PC-3 (cell line): Measurements from ENCODE around the gene IQCN. TPM values are rescaled to one million over a fixed set of nuclear protein-coding genes. Genes with fewer than 3 reads are reported as not detected.
A peak's percentile ranks its signal among the peaks of the same experiment; 100 is the strongest.

Experiments
- ATAC-seq: fragments of 200-7000 bp; cut with Tn5 transposase; 2 replicates; pipeline ENCODE4 v1.9.1; 2020; ENCODE audit warnings: mild to moderate bottlenecking, moderate library complexity
- BruUV-seq: library from RNA; stranded (reverse); fragments of 400-500 nt; replicated peaks from 2 replicates; lab custom pipeline; 2021; lab: Mats Ljungman, UMichigan
- CTCF ChIA-PET: fragments of 300-600 bp; sonication (Branson Sonifier 250); formaldehyde crosslinking; loops from one replicate; lab custom pipeline; 2022; ENCODE audit warnings: antibody characterized with exemption; lab: Charles Lee
- POLR2A ChIA-PET: fragments of 300-600 bp; sonication (Branson Sonifier 250); formaldehyde crosslinking; loops from one replicate; lab custom pipeline; 2022; ENCODE audit warnings: antibody characterized with exemption; ENCODE audit not compliant: unreplicated experiment; lab: Charles Lee
- DNase-seq: peaks from one replicate; pipeline ENCODE4 v3.0.0-alpha.2; 2015
- H2AFZ ChIP-seq: fragments of 300-600 bp; sonication (generic); 2 replicates; pipeline ENCODE4 v1.6.0; 2016; ENCODE audit warnings: antibody characterized with exemption, low read length
- H3F3A ChIP-seq: fragments of 300-600 bp; sonication (generic); one replicate; pipeline ENCODE4 v1.6.0; 2017; ENCODE audit warnings: antibody characterized with exemption, low read length, control low read depth, mild to moderate bottlenecking; ENCODE audit not compliant: unreplicated experiment
- H3K27ac ChIP-seq: fragments of 300-600 bp; sonication (generic); 2 replicates; pipeline ENCODE4 v1.5.1; 2016; ENCODE audit warnings: mild to moderate bottlenecking, low read length
- H3K27me3 ChIP-seq: fragments of 300-600 bp; sonication (generic); 2 replicates; pipeline ENCODE4 v1.6.1; 2016; ENCODE audit warnings: low read length, mixed read lengths
- H3K36me3 ChIP-seq: fragments of 300-600 bp; sonication (generic); 2 replicates; pipeline ENCODE4 v1.6.1; 2016; ENCODE audit warnings: low read depth, mixed run types, low read length, mixed read lengths
- H3K4me1 ChIP-seq: fragments of 300-600 bp; sonication (generic); 2 replicates; pipeline ENCODE4 v1.5.1; 2016; ENCODE audit warnings: low read length; ENCODE audit not compliant: insufficient read depth
- H3K4me2 ChIP-seq: fragments of 300-600 bp; sonication (generic); 2 replicates; pipeline ENCODE4 v1.6.0; 2016; ENCODE audit warnings: low read length
- H3K4me3 ChIP-seq: fragments of 300-600 bp; sonication (generic); 2 replicates; pipeline ENCODE4 v1.5.1; 2016; ENCODE audit warnings: mild to moderate bottlenecking, low read length, mixed read lengths
- H3K79me2 ChIP-seq: fragments of 300-600 bp; sonication (generic); 2 replicates; pipeline ENCODE4 v1.6.1; 2017; ENCODE audit warnings: low read length, mixed read lengths
- H3K9ac ChIP-seq: fragments of 300-600 bp; sonication (generic); 2 replicates; pipeline ENCODE4 v1.6.0; 2016; ENCODE audit warnings: mild to moderate bottlenecking, low read length
- H3K9me2 ChIP-seq: fragments of 300-600 bp; sonication (generic); replicated peaks from 2 replicates; pipeline ENCODE4 v1.6.1; 2016; ENCODE audit warnings: mixed run types, low read length, mixed read lengths
- H3K9me3 ChIP-seq: fragments of 300-600 bp; sonication (generic); 2 replicates; pipeline ENCODE4 v1.6.1; 2016; ENCODE audit warnings: low read length, mixed read lengths
- H4K20me1 ChIP-seq: fragments of 300-600 bp; sonication (generic); 2 replicates; pipeline ENCODE4 v1.6.1; 2016; ENCODE audit warnings: low read length, mixed read lengths
- EZH2 ChIP-seq: fragments of 300-600 bp; sonication (generic); IDR thresholded peaks from one replicate; pipeline ENCODE4 v1.6.1; 2017; ENCODE audit warnings: antibody characterized with exemption, mild to moderate bottlenecking, low read length; ENCODE audit not compliant: unreplicated experiment
- EZH2phosphoT487 ChIP-seq: fragments of 300-600 bp; sonication (generic); IDR thresholded peaks from 2 replicates; pipeline ENCODE4 v1.6.1; 2018; ENCODE audit warnings: mild to moderate bottlenecking, antibody characterized with exemption, low read length, borderline replicate concordance
- intact Hi-C: fragments of 100-400 bp; cut with micrococcal nuclease; formaldehyde crosslinking; loops from 2 replicates; pipeline ENCODE4 v1.9.0; 2023
- total RNA-seq: library from RNA; depleted of rRNA; stranded (reverse); fragments of >200 nt; gene quantifications from 2 replicates; pipeline ENCODE4 v1.2.3, GENCODE V29; 2014
- TF ChIP-seq, protein P1 (sequence below): fragments of 300-600 bp; sonication (generic); conservative IDR thresholded peaks from 2 replicates; pipeline ENCODE4 v1.5.1; 2017; ENCODE audit warnings: antibody characterized with exemption, low read depth, mild to moderate bottlenecking, low read length

IQCN gene
- total RNA-seq, 1 experiment from 2014 or later = 0.33 TPM

DNA sequence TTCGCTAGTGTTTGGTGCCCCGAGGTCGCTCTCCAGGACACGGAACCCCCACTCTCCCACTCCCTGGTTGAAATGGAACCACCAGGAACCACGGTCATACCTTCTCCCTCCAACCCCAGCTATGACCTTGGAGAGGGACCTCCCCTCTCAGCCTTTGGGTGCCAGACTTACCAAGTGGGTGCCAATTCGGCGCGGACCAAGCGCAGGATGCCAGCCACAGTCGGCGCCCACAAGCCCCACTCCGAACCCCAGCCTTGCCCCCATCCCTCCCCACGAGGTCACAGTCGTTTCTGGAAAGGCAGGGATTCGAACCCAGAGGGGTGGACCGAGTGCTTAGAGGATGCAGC is 48.9 kb downstream of the IQCN start:
- TF ChIP-seq EZH2 = no peak
- TF ChIP-seq EZH2phosphoT487 = no peak
- TF ChIP-seq, protein P1, sequence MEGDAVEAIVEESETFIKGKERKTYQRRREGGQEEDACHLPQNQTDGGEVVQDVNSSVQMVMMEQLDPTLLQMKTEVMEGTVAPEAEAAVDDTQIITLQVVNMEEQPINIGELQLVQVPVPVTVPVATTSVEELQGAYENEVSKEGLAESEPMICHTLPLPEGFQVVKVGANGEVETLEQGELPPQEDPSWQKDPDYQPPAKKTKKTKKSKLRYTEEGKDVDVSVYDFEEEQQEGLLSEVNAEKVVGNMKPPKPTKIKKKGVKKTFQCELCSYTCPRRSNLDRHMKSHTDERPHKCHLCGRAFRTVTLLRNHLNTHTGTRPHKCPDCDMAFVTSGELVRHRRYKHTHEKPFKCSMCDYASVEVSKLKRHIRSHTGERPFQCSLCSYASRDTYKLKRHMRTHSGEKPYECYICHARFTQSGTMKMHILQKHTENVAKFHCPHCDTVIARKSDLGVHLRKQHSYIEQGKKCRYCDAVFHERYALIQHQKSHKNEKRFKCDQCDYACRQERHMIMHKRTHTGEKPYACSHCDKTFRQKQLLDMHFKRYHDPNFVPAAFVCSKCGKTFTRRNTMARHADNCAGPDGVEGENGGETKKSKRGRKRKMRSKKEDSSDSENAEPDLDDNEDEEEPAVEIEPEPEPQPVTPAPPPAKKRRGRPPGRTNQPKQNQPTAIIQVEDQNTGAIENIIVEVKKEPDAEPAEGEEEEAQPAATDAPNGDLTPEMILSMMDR = no peak
- H3K9ac ChIP-seq = no peak overlapping the region

DNA sequence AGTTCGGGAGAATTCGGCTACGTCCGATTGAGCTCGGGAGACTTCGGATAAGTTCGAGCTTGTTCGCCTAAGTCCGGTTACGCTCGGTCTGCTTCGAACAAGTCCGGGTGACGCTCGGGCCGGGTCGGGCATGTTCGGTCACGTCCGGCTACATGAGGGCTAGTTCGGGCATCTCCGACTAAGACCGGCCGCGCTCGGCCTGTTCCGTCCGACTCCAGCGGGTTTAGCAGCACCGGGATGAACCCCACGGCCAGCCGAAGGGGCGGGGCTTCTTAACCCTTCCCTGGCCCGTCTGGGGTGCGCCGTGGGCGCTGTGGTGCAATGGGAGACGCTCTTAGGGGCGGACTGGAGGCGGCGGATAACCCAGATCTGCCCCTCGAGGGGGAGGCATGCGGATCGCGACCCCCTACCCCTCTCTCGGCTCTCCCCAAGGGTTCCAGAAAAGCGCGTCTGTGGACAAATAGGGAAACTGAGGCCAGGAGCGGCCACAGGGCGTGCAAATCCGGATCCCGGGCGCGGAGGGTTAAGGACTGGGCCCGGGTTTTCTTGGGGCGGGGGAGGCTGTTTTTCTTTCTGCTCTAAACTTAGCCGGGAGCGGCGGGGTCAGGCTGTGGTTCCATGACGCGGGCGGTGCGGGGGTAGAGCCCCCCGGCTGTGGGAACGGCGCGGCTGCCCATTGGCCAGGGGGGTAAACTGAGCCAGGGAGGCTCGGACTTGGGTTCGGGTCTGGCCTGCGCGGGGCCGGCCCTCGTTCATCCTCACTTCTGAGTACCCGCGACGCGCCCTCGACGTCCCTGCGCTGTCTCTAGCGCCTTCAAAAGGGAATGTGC is 49.5 kb downstream of the IQCN start:
- Histone ChIP-seq H3K9me3 (no peaks in the 10 kb centered on the region), H4K20me1 (no peaks in the 10 kb centered on the region), H3K9ac (peak overlapping the region; percentile 56), H3K9me2 (no peaks in the 10 kb centered on the region), H3K27me3 (peaks cover 9% of the 10 kb centered on the region), H3K79me2 (no peaks in the 10 kb centered on the region), H3K4me3 (peak overlapping the region; percentile 61), H3K27ac (no peak overlapping the region), H3F3A (no peaks in the 10 kb centered on the region), H2AFZ (peak overlapping the region; percentile 92), H3K4me2 (peak overlapping the region; percentile 85), H3K36me3 (no peaks in the 10 kb centered on the region), H3K4me1 (peaks cover 8% of the 10 kb centered on the region; the same call in 1 of the 2 replicates)
- ChIA-PET POLR2A (interaction anchor here (0.9 to 1.0 kb wide), 3 partner anchors 33 to 99 kb away, joined by 4 to 7 read pairs (median 5); partner anchors contain the start of genes JUND and LSM4), CTCF (interaction anchor here (0.6 to 1.0 kb wide), 7 partner anchors 17 to 104 kb away, joined by 3 to 14 read pairs (median 3); partner anchors contain the start of genes LSM4 and MPV17L2)
- ATAC-seq (peak; percentile 100), DNase-seq (peak; percentile 99)
- intact Hi-C loops = no loop called here
- no TSS peak for BruUV-seq
- TF ChIP-seq, protein P1 = no peak
- no peak for TF ChIP-seq EZH2phosphoT487
- TF ChIP-seq EZH2 = no peak

More for the DNA sequence above, 48.9 kb downstream of the IQCN start:
- H3K9me2 ChIP-seq = no peaks in the 10 kb centered on the region
- H4K20me1 ChIP-seq = no peaks in the 10 kb centered on the region
- peak overlapping the region; percentile 85 for H3K4me2 ChIP-seq
- H3K9me3 ChIP-seq = no peaks in the 10 kb centered on the region
- no peak overlapping the region for H3K4me3 ChIP-seq
- ATAC-seq (no peak), DNase-seq (no peak)
- POLR2A ChIA-PET = no interaction called here
- no peaks in the 10 kb centered on the region for H3K79me2 ChIP-seq
- H2AFZ ChIP-seq = no peak overlapping the region
- peaks cover 8% of the 10 kb centered on the region; the same call in 1 of the 2 replicates for H3K4me1 ChIP-seq
- H3F3A ChIP-seq = no peaks in the 10 kb centered on the region
- CTCF ChIA-PET = no interaction called here
- no peaks in the 10 kb centered on the region for H3K36me3 ChIP-seq
- BruUV-seq = no TSS peak
- H3K27me3 ChIP-seq = peaks cover 9% of the 10 kb centered on the region
- H3K27ac ChIP-seq = no peak overlapping the region
- intact Hi-C loops = no loop called here
